ENCODE data around the gene ZNF384.
"Not testable (repeated sequence)": the region's sequence is repeated elsewhere in the genome, so short reads cannot be mapped to it uniquely, and the experiment has no call there.

Gene ZNF384

DNA sequence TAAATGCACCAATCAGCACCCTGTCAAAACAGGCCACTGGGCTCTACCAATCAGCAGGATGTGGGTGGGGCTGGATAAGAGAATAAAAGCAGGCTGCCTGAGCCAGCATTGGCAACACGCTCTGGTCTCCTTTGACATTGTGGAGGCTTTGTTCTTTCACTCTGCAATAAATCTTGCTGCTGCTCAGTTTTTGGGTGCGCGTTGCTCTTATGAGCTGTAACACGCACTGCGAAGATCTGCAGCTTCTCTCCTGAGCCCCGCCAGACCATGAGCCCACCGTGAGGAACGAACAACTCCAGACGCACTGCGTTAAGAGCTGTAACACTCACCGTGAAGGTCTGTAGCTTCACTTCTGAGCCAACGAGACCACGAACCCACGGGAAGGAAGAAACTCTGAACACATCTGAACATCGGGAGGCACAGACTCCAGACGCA, 19.8 kb upstream of the ZNF384 start:
- DNase-seq (ENCODE audit: low spot score) = no peak
- no peak overlapping the region for H3K27ac ChIP-seq
- TF ChIP-seq, protein P1, sequence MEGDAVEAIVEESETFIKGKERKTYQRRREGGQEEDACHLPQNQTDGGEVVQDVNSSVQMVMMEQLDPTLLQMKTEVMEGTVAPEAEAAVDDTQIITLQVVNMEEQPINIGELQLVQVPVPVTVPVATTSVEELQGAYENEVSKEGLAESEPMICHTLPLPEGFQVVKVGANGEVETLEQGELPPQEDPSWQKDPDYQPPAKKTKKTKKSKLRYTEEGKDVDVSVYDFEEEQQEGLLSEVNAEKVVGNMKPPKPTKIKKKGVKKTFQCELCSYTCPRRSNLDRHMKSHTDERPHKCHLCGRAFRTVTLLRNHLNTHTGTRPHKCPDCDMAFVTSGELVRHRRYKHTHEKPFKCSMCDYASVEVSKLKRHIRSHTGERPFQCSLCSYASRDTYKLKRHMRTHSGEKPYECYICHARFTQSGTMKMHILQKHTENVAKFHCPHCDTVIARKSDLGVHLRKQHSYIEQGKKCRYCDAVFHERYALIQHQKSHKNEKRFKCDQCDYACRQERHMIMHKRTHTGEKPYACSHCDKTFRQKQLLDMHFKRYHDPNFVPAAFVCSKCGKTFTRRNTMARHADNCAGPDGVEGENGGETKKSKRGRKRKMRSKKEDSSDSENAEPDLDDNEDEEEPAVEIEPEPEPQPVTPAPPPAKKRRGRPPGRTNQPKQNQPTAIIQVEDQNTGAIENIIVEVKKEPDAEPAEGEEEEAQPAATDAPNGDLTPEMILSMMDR (conservative IDR thresholded peaks at IDR 0.05; ENCODE audit: low read depth) = no peak
- POLR2A ChIA-PET (ENCODE audit: low non-redundant PET) = no interaction called here
- CTCF ChIA-PET = no interaction called here

DNA sequence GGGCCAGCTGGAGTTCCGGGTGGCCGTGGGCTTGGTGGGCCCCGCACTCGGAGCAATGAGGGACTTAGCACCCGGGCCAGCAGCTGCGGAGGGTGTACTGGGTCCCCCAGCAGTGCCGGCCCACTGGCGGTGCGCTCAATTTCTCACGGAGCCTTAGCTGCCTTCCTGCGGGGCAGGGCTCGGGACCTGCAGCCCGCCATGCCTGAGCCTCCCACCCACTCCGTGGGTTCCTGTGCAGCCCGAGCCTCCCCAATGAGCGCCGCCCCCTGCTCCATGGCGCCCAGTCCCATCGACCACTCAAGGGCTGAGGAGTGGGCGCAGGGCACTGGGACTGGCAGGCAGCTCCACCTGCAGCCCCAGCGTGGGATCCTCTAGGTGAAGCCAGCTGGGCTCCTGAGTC, 19.2 kb upstream of the ZNF384 start:
- DNase-seq (ENCODE audit: low spot score); POLR2A ChIA-PET (ENCODE audit: low non-redundant PET); H3K27ac ChIP-seq; CTCF ChIA-PET: not testable (repeated sequence)

DNA sequence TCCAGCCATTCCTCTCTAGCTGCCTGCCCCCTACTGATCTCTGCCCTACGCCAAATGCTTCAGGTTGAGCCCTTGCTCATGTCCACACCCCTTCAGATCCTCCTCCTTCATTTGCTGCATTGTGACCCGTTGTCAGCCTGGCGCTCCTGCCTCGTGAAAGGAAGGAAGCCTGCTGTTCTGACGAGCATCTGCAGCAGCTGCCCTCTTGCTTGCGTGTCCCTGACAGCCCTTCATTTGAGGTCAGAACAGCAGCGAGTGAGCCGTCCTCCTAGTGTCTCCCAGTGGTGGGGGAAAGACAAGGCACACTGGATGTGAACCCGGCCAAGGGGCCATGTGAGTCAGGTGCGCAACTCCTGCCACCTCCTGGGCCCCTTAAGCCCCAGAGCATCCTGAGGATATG, 14.5 kb upstream of the ZNF384 start:
- POLR2A ChIA-PET (ENCODE audit: low non-redundant PET) = no interaction called here
- no peak overlapping the region for H3K27ac ChIP-seq
- CTCF ChIA-PET = interaction anchor here (0.6 kb wide), 1 partner anchor 27 kb away, joined by 4 read pairs; no protein-coding TSS in a partner anchor
- TF ChIP-seq, protein P1 (conservative IDR thresholded peaks at IDR 0.05; ENCODE audit: low read depth) = no peak
- no peak for DNase-seq (ENCODE audit: low spot score)

DNA sequence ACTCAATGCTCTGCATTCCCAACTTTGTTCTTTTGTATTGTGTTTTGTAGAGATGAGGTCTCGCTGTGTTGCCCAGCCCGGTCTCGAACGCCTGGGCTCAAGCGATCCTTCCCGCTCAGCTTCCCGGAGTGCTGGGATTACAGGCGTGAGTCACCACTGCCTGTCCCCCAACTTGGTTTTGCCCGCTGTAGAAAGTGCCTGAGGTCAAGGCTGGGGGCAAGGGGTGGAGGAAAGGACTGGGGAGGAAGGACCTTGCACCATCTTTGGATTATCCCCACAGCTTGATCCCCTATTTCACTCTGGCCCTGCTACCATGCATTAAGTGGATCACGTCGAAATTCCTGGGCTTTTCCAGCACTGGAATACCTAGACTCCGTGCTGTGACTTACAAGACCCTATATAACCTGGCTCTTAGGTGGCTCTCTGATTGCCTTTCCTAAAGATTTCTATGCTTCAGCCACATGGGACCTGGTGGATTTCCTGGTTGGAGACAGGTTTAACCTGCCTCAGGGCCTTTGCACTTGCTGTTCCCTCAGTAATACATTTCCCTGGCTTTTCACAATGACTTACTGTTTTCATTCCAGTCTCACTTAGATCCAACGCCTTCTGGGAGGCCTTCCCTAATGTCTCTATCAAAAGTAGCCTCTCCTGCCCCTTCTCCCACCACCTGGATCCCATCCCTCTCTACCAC, 12.0 kb upstream of the ZNF384 start:
- POLR2A ChIA-PET (ENCODE audit: low non-redundant PET) = no interaction called here

DNA sequence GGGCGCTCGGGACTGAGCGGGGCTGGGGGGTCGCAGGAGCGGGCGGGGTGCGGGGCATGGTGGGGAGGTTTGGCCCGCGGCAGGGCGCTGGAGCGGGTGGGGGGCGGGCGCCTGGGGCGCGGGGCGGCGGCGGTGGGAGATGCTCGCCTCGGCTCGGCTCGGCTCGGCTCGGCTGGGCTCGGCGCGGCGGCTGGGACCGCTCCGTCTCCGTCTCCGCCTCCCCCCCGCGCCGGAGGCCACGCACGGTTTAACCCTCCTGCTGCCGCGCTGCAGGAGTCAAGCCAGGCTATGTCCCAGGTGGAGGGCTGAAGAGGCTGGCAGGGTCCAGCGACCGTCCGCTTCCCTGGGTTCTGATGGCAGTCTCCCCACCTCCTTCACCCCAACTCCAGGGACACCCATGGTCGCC, 11.5 kb upstream of the ZNF384 start, which contains the start of gene PIANP:
PIANP (minus strand) TSS at position 170 of the 406 bp plus-strand sequence. CDS start 2,754 bp downstream, outside the sequence.
- DNase-seq (ENCODE audit: low spot score) = peak; percentile 38
- CTCF ChIA-PET = no interaction called here
- TF ChIP-seq, protein P1 (conservative IDR thresholded peaks at IDR 0.05; ENCODE audit: low read depth) = no peak
- POLR2A ChIA-PET (ENCODE audit: low non-redundant PET) = interaction anchor here (0.6 kb wide), 2 partner anchors 249 to 308 kb away, joined by 4 to 6 read pairs; partner anchors contain the start of gene TAPBPL
- no peak within 1 kb of the TSS for H3K27ac ChIP-seq

More for the DNA sequence above, 12.0 kb upstream of the ZNF384 start:
- no peak for DNase-seq (ENCODE audit: low spot score)
- CTCF ChIA-PET = no interaction called here
- H3K27ac ChIP-seq = no peak overlapping the region
- TF ChIP-seq, protein P1 (conservative IDR thresholded peaks at IDR 0.05; ENCODE audit: low read depth) = no peak

DNA sequence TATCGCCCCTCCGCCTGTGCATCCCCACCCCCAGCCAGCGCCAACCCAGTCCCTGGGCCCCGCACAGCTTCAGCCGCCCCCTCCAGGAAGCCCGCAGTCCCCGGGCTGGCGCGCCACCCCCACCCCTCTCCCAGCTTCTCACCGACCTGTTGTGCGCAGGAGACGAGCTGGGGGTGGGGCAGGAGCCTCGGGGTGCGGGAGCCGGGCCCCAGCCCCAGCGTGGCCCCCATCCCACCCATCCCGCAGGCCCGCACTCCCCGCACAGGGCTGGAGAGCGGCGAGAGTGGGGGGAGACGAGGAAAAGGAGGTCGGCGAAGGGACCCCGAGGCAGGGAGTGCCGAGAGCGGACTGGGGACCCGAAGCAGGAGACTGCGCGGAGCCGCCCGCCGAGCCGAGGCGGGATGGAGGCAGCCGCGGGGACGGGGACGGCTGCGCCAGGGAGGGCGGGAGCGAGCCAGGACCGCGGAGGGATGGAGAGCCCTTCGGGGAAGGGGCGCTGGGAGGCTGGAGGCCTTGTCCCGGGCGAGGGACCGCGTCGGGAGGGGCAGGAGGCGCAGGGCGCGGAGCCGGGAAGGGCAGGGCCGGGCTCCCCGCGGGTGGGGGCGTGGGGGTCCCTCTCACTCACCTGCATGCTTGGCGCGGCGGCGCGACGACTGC, 10.9 kb upstream of the ZNF384 start:
- POLR2A ChIA-PET (ENCODE audit: low non-redundant PET) = interaction anchor here (0.6 kb wide), 2 partner anchors 248 to 307 kb away, joined by 4 to 6 read pairs; partner anchors contain the start of gene TAPBPL
- no peak for DNase-seq (ENCODE audit: low spot score)
- no peak overlapping the region for H3K27ac ChIP-seq
- TF ChIP-seq, protein P1 (conservative IDR thresholded peaks at IDR 0.05; ENCODE audit: low read depth) = no peak
- CTCF ChIA-PET = no interaction called here

Measured in RWPE1 (cell line).